Ovary (tissue), 9 donors: ENCODE measurements around the gene LAPTM5. TPM values are rescaled to one million over a fixed set of nuclear protein-coding genes. Genes with fewer than 3 reads are reported as not detected.

Experiments
- DNase-seq, 5 donors: peaks; one replicate each; pipeline ENCODE4 v3.0.0-alpha.2; 2019 to 2020
- H3K27ac ChIP-seq, 2 donors: fragments of 200-600 bp; one replicate each; pipeline versions ENCODE4 v1.5.1 to v1.8.0; 2019 to 2022
- H3K27me3 ChIP-seq: fragments of 200-600 bp; one replicate; pipeline ENCODE4 v1.8.0; 2022
- H3K36me3 ChIP-seq: fragments of 200-600 bp; sonication (generic); one replicate; pipeline ENCODE4 v1.5.1; 2019
- H3K4me1 ChIP-seq: one replicate; pipeline ENCODE4 v1.8.1; 2013; ENCODE audit warnings: mild to moderate bottlenecking, moderate library complexity; ENCODE audit not compliant: insufficient read depth
- H3K4me3 ChIP-seq: fragments of 200-600 bp; sonication (generic); one replicate; pipeline ENCODE4 v1.5.1; 2017
- H3K9me3 ChIP-seq, 2 donors: fragments of 200-600 bp in 1 of 2; sonication (generic) in 1 of 2; one replicate each; pipeline versions ENCODE4 v1.5.1 to v1.8.1; 2013 to 2019; ENCODE audit warnings: mild to moderate bottlenecking in 1 of 2, moderate library complexity in 1 of 2
- EP300 ChIP-seq: sonication (generic); formaldehyde crosslinking; IDR thresholded peaks from one replicate; pipeline ENCODE4 v1.6.1; 2017; ENCODE audit warnings: antibody characterized with exemption
- POLR2A ChIP-seq: fragments of 450-650 bp; IDR thresholded peaks from one replicate; pipeline ENCODE4 v1.6.1; 2017; ENCODE audit warnings: antibody characterized with exemption, mild to moderate bottlenecking, moderate library complexity
- WGBS, 3 donors: extraction: QIAGEN DNeasy Blood & Tissue Kit in 1 of 3; methylation state at CpG; one replicate each; pipeline versions ENCODE4 v1.1.5 to v1.1.7; 2013 to 2017; 5-methylcytosine and 5-hydroxymethylcytosine counted together
- intact Hi-C, 4 donors: fragments of 100-400 bp; cut with DNase I; formaldehyde crosslinking; loops; one replicate each; pipeline versions ENCODE4 v1.11.0 to v1.15.1; 2022 to 2023
- polyA plus RNA-seq, 2 donors: library from polyadenylated mRNA; stranded (reverse); fragments of 200-250 nt in 1 of 2; fragments of 350-450 nt in 1 of 2; fragmentation: Illumina TruSeq in 1 of 2; extraction: RNeasy Lipid Tissue Mini Kit (QIAGEN cat#74804) in 1 of 2; gene quantifications; one replicate each; pipeline ENCODE4 v1.2.3, GENCODE V29; 2013 to 2014
- total RNA-seq, 7 donors: library from RNA; depleted of rRNA in 2 of 7; stranded (reverse); fragments of >200 nt in 2 of 7; fragmentation: NEBNext Ultra II Directional in 3 of 7; extraction: Animal tissue kit (Norgen Biotek cat#: 25700) in 3 of 7; gene quantifications; one replicate each; pipeline versions ENCODE4 v1.1.0 to v1.2.4, GENCODE V29; 2016 to 2023
- TF ChIP-seq, protein P1 (sequence below), 3 donors: fragments of 450-650 bp in 2 of 3; fragments of 200-600 bp in 1 of 3; IDR thresholded peaks; one replicate each; pipeline versions ENCODE4 v1.5.1 to v1.8.0; 2016 to 2022; ENCODE audit warnings: antibody characterized with exemption in 3 of 3, mild to moderate bottlenecking in 1 of 3
- donor health status: DM: no; HTN: no; CAD: no; lungs with moderate emphysema.
- donor health status: DM: no; HTN: no; CAD: no.
- donor health status: Bipolar disorder and iron deficiency.
- donor health status: DM: yes; HTN: yes; CAD: no.
- donor health status: DM: no; HTN: no; CAD: no.
- donor health status: DM: yes; HTN: yes; CAD: no.

Gene LAPTM5
- total and polyA plus RNA-seq, 9 donors: 15.3 to 103 (median 20.3) TPM

DNA sequence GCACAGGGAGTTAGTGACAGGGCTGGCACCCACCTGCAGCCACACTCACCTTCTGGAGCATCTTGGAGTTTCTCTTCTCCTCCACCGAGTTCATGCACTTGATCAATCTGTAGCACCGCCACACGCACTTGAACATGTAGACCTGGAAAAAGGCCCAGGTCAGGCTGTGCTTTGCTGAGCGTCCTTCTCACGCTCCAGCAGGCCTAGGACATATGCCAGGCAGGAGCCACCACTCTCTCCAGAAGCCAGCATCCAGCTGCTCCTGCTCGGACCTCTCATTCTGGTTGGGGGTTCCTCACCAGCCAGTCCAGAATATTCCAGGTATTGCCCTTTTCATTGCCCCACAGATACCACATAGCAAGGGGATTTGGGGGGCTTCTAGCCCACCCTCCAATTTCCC is 22.4 kb downstream of the LAPTM5 start:
- TF ChIP-seq, protein P1, sequence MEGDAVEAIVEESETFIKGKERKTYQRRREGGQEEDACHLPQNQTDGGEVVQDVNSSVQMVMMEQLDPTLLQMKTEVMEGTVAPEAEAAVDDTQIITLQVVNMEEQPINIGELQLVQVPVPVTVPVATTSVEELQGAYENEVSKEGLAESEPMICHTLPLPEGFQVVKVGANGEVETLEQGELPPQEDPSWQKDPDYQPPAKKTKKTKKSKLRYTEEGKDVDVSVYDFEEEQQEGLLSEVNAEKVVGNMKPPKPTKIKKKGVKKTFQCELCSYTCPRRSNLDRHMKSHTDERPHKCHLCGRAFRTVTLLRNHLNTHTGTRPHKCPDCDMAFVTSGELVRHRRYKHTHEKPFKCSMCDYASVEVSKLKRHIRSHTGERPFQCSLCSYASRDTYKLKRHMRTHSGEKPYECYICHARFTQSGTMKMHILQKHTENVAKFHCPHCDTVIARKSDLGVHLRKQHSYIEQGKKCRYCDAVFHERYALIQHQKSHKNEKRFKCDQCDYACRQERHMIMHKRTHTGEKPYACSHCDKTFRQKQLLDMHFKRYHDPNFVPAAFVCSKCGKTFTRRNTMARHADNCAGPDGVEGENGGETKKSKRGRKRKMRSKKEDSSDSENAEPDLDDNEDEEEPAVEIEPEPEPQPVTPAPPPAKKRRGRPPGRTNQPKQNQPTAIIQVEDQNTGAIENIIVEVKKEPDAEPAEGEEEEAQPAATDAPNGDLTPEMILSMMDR (IDR thresholded peaks at IDR 0.05): no peak
- TF ChIP-seq EP300 (no peak), POLR2A (no peak)
- H3K27ac ChIP-seq: no peak overlapping the region
- DNase-seq: no peak
- no peaks in the 10 kb centered on the region for H3K27me3 ChIP-seq
- H3K9me3 ChIP-seq: no peaks in the 10 kb centered on the region
- 18 to 30% (median 23%) methylated on average over 6 of the region's 6 CpGs for WGBS, 3 donors
- H3K4me3 ChIP-seq: no peak overlapping the region
- H3K36me3 ChIP-seq: no peaks in the 10 kb centered on the region
- intact Hi-C loops: no loop called here
- peaks cover 4% of the 10 kb centered on the region for H3K4me1 ChIP-seq

GRCh38 chr1:30734580-30734979 is 23.0 kb downstream of the LAPTM5 start:
- DNase-seq: no peak
- H3K36me3 ChIP-seq: no peaks in the 10 kb centered on the region
- no peak overlapping the region for H3K27ac ChIP-seq
- intact Hi-C loops: no loop called here
- 92 to 94% (median 94%) methylated on average over 4 of the region's 4 CpGs for WGBS, 3 donors
- TF ChIP-seq, protein P1 (IDR thresholded peaks at IDR 0.05): no peak
- TF ChIP-seq EP300 (no peak), POLR2A (no peak)
- no peak overlapping the region for H3K4me3 ChIP-seq
- no peaks in the 10 kb centered on the region for H3K27me3 ChIP-seq
- H3K4me1 ChIP-seq: peaks cover 4% of the 10 kb centered on the region
- no peaks in the 10 kb centered on the region for H3K9me3 ChIP-seq

DNA sequence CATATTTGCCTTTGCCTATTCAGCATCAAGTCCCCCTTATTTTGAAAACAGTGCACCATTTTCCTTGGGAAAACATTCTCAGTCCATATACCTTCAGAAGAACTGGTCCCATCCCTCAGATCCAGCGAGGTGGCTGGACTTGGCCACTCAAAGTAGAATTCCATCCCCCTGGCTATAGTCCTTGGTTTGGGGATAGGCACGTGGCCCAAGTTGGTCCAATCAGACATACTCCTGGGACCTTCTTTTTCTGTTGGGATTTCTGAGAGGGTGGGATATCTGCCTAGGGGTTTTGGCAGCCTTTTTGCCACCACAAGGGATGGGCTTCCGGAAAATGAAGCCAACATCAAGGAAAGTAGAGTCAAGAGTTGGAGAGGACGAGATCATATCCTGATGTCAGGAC is 23.5 kb downstream of the LAPTM5 start:
- intact Hi-C loops: no loop called here
- WGBS, 3 donors: 92 to 98% (median 96%) methylated on average over 4 of the region's 4 CpGs
- Histone ChIP-seq H3K4me1 (peaks cover 4% of the 10 kb centered on the region), H3K36me3 (no peaks in the 10 kb centered on the region), H3K4me3 (no peak overlapping the region), H3K9me3 (no peaks in the 10 kb centered on the region), H3K27ac (no peak overlapping the region), H3K27me3 (no peaks in the 10 kb centered on the region)
- DNase-seq: no peak
- TF ChIP-seq EP300: no peak
- no peak for TF ChIP-seq POLR2A
- TF ChIP-seq, protein P1 (IDR thresholded peaks at IDR 0.05): no peak

- Histone ChIP-seq H3K36me3 (no peaks in the 10 kb centered on the region), H3K4me3 (no peak overlapping the region), H3K9me3 (no peaks in the 10 kb centered on the region), H3K27me3 (no peaks in the 10 kb centered on the region), H3K4me1 (peaks cover 4% of the 10 kb centered on the region), H3K27ac (no peak overlapping the region)
- intact Hi-C loops: no loop called here
- no peak for TF ChIP-seq POLR2A
- no peak for TF ChIP-seq EP300
- TF ChIP-seq, protein P1 (IDR thresholded peaks at IDR 0.05): no peak
- DNase-seq: no peak
- WGBS, 3 donors: 85 to 87% (median 86%) methylated on average over 8 of the region's 8 CpGs
Measured at GRCh38 chr1:30733493-30733892, 24.1 kb downstream of the LAPTM5 start.
